Keratinocyte (primary cell): ENCODE measurements around the gene MGMT. TPM values are rescaled to one million over a fixed set of nuclear protein-coding genes. Genes with fewer than 3 reads are reported as not detected.

ENCODE experiments used
- DNase-seq: peaks from one replicate; pipeline ENCODE4 v3.0.0-alpha.2; 2011; ENCODE audit warnings: low read depth, missing footprints, low spot score
- FAIRE-seq: peaks from 2 replicates; lab custom pipeline; 2011; peaks lifted over from hg19 to GRCh38; lab: Jason Lieb, UNC
- H2AFZ ChIP-seq: 2 replicates; pipeline ENCODE4 v1.6.0; 2012; ENCODE audit warnings: low read length, control low read depth, inconsistent platforms; ENCODE audit not compliant: control insufficient read depth
- H3K27ac ChIP-seq: 2 replicates; pipeline ENCODE4 v1.5.1; 2011; ENCODE audit warnings: low read length; ENCODE audit not compliant: control insufficient read depth, insufficient read depth
- H3K27me3 ChIP-seq: 3 replicates; pipeline ENCODE4 v1.6.0; 2011; ENCODE audit warnings: low read length; ENCODE audit not compliant: control insufficient read depth, insufficient read depth; ENCODE audit errors: extremely low read depth
- H3K36me3 ChIP-seq, 2 experiments: 2 replicates in 1 of 2; 3 replicates in 1 of 2; pipeline ENCODE4 v1.5.1; 2011; ENCODE audit warnings: low read length in 2 of 2, mild to moderate bottlenecking in 1 of 2; ENCODE audit not compliant: control insufficient read depth in 2 of 2, insufficient read depth in 2 of 2; ENCODE audit errors: extremely low read depth in 1 of 2
- H3K4me1 ChIP-seq: 3 replicates; pipeline ENCODE4 v1.5.1; 2011; ENCODE audit warnings: low read length; ENCODE audit not compliant: control insufficient read depth, insufficient read depth; ENCODE audit errors: extremely low read depth
- H3K4me2 ChIP-seq: 3 replicates; pipeline ENCODE4 v1.6.0; 2011; ENCODE audit warnings: low read depth, low read length; ENCODE audit not compliant: control insufficient read depth, insufficient read depth; ENCODE audit errors: extremely low read depth
- H3K4me3 ChIP-seq, 3 experiments: fragments of 200-600 bp in 1 of 3; sonication (generic) in 1 of 3; 2 replicates in 2 of 3; 3 replicates in 1 of 3; pipeline ENCODE4 v1.5.1; 2011 to 2016; ENCODE audit warnings: low read length in 3 of 3, mild to moderate bottlenecking in 3 of 3, control low read depth in 2 of 3, inconsistent platforms in 1 of 3, low read depth in 1 of 3, mixed read lengths in 1 of 3, mixed run types in 1 of 3, moderate library complexity in 1 of 3; ENCODE audit not compliant: control insufficient read depth in 2 of 3, insufficient read depth in 2 of 3; ENCODE audit errors: extremely low read depth in 1 of 3
- H3K79me2 ChIP-seq: 2 replicates; pipeline ENCODE4 v1.6.0; 2012; ENCODE audit warnings: low read length; ENCODE audit not compliant: control insufficient read depth, insufficient read depth
- H3K9ac ChIP-seq: 3 replicates; pipeline ENCODE4 v1.6.0; 2011; ENCODE audit warnings: low read length; ENCODE audit not compliant: control insufficient read depth, insufficient read depth; ENCODE audit errors: extremely low read depth
- H3K9me1 ChIP-seq: 3 replicates; pipeline ENCODE4 v1.6.0; 2011; ENCODE audit warnings: low read length; ENCODE audit not compliant: control insufficient read depth, insufficient read depth; ENCODE audit errors: extremely low read depth
- H3K9me3 ChIP-seq: 2 replicates; pipeline ENCODE4 v1.5.1; 2012; ENCODE audit warnings: low read depth, low read length; ENCODE audit not compliant: control insufficient read depth
- H4K20me1 ChIP-seq: 3 replicates; pipeline ENCODE4 v1.6.0; 2011; ENCODE audit warnings: low read length; ENCODE audit not compliant: control insufficient read depth, insufficient read depth; ENCODE audit errors: extremely low read depth
- CTCF ChIP-seq, 3 experiments: IDR thresholded peaks in 1 of 3; conservative IDR thresholded peaks in 1 of 3; optimal IDR thresholded peaks in 1 of 3; 2 replicates in 2 of 3; 3 replicates in 1 of 3; pipeline versions ENCODE3 to v1.5.1; 2011; ENCODE audit warnings: low read length in 3 of 3, mild to moderate bottlenecking in 3 of 3, moderate library complexity in 2 of 3, control low read depth in 1 of 3, inconsistent platforms in 1 of 3; ENCODE audit not compliant: insufficient read depth in 2 of 3; ENCODE audit errors: extremely low read depth in 1 of 3
- EZH2 ChIP-seq: IDR thresholded peaks from one replicate; pipeline ENCODE4 v1.6.1; 2012; ENCODE audit warnings: inconsistent platforms, mild to moderate bottlenecking, low read length, moderate library complexity
- dilution Hi-C: fragments of 300-500 bp; cut with MboI; formaldehyde crosslinking; loops from one replicate; pipeline ENCODE4 v1.7.0; 2020; ENCODE audit warnings: low sequenced_read_pairs; ENCODE audit not compliant: extremely low pct_ligation_motif_present
- polyA plus RNA-seq, 5 experiments: library from polyadenylated mRNA; depleted of rRNA in 3 of 5; stranded (reverse) in 3 of 5; stranded (forward) in 1 of 5; unstranded in 1 of 5; fragments of >200 nt; gene quantifications; 1 replicate in 1 of 5; 2 replicates in 3 of 5; 3 replicates in 1 of 5; pipeline versions ENCODE4 v1.2.1 to v1.2.3, GENCODE V29; 2011 to 2012; ENCODE audit warnings: missing spikeins in 2 of 5, low read depth in 1 of 5, low replicate concordance in 1 of 5

MGMT gene
- polyA plus RNA-seq, 1 donor (not counting 4 experiments of a cell fraction or from before 2014, with no cell fraction given), result 15.2 TPM

DNA sequence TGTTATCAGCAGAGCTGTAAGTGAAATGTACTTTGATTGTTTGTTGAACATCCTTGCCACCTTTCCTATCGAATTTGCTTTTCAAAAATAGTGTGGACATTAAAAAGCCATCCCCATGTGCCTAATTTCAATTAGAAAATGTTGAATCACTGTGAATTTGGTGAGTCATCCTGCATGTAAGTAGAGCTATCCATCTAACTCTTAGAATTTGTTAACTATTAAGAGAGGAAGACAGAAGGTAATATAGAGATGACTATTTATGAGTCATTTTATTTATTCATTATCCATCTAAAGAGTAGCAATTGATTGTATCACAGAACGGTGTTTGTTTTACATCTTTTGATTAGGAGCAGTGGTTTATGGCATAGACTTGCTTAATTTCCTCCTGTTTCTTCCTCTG lies 154.7 kb downstream of the MGMT start:
- Histone ChIP-seq H3K4me3 (no peak overlapping the region), H3K9me1 (no peaks in the 10 kb centered on the region), H3K27ac (no peak overlapping the region), H3K4me2 (no peak overlapping the region), H3K9ac (no peak overlapping the region), H3K79me2 (no peaks in the 10 kb centered on the region), H2AFZ (no peak overlapping the region), H3K27me3 (no peaks in the 10 kb centered on the region), H3K36me3 (no peaks in the 10 kb centered on the region), H4K20me1 (no peaks in the 10 kb centered on the region), H3K4me1 (no peaks in the 10 kb centered on the region), H3K9me3 (no peaks in the 10 kb centered on the region)
- TF ChIP-seq EZH2, result no peak
- TF ChIP-seq CTCF (optimal IDR thresholded peaks at IDR 0.05 in 1 of 3, IDR thresholded peaks at IDR 0.05 in 1 of 3, conservative IDR thresholded peaks at IDR 0.05 in 1 of 3; ENCODE audit: extremely low read depth in 1 of 3, insufficient read depth in 2 of 3, low read length in 3 of 3), result no peak
- dilution Hi-C loops, result no loop called here
- DNase-seq (no peak), FAIRE-seq (no peak)

- H3K9ac ChIP-seq, result no peak overlapping the region
- no peak overlapping the region for H3K4me3 ChIP-seq
- no peak overlapping the region for H3K27ac ChIP-seq
- no peak for DNase-seq
- no peaks in the 10 kb centered on the region for H3K36me3 ChIP-seq
- H3K79me2 ChIP-seq, result no peaks in the 10 kb centered on the region
- no peaks in the 10 kb centered on the region for H3K9me3 ChIP-seq
- no peak overlapping the region for H3K4me2 ChIP-seq
- H2AFZ ChIP-seq, result no peak overlapping the region
- H3K4me1 ChIP-seq, result no peaks in the 10 kb centered on the region
- no peak for TF ChIP-seq EZH2
- no peak for TF ChIP-seq CTCF (optimal IDR thresholded peaks at IDR 0.05 in 1 of 3, IDR thresholded peaks at IDR 0.05 in 1 of 3, conservative IDR thresholded peaks at IDR 0.05 in 1 of 3; ENCODE audit: extremely low read depth in 1 of 3, insufficient read depth in 2 of 3, low read length in 3 of 3)
- no peak for FAIRE-seq
- H4K20me1 ChIP-seq, result no peaks in the 10 kb centered on the region
- H3K9me1 ChIP-seq, result no peaks in the 10 kb centered on the region
- dilution Hi-C loops, result no loop called here
- no peaks in the 10 kb centered on the region for H3K27me3 ChIP-seq
These were observed 155.2 kb downstream of the MGMT start for GRCh38 chr10:129622291-129622690.
